ENCODE results near the gene MUSK.

Gene MUSK

DNA sequence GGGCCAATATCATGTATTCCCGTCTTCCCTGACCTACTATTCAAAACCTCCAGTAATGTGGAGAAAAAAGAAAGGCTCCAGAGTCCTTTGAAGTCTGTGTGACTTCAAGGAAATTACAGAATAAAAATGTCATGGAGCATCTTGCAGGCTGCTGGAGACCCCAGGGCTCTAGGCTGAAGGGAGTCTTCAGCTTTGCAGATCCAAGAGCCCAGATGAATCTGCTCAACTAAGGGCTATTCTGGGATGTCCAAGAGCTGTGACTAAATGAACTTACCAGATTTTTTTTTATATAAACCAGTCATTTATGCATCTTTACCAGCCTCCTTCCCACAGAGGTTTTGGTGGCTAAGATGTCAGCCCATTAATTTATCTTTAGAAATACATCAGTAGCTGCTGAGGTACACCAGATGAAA is 167.3 kb downstream of the MUSK start:
- H3K4me3 ChIP-seq (ENCODE audit: low read depth, low read length) = no peak overlapping the region
- peak; percentile 68 for DNase-seq (ENCODE audit: low read depth, low spot score)
- TF ChIP-seq, protein P1, sequence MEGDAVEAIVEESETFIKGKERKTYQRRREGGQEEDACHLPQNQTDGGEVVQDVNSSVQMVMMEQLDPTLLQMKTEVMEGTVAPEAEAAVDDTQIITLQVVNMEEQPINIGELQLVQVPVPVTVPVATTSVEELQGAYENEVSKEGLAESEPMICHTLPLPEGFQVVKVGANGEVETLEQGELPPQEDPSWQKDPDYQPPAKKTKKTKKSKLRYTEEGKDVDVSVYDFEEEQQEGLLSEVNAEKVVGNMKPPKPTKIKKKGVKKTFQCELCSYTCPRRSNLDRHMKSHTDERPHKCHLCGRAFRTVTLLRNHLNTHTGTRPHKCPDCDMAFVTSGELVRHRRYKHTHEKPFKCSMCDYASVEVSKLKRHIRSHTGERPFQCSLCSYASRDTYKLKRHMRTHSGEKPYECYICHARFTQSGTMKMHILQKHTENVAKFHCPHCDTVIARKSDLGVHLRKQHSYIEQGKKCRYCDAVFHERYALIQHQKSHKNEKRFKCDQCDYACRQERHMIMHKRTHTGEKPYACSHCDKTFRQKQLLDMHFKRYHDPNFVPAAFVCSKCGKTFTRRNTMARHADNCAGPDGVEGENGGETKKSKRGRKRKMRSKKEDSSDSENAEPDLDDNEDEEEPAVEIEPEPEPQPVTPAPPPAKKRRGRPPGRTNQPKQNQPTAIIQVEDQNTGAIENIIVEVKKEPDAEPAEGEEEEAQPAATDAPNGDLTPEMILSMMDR (IDR thresholded peaks at IDR 0.05; ENCODE audit: low read depth, low read length) = no peak

DNA sequence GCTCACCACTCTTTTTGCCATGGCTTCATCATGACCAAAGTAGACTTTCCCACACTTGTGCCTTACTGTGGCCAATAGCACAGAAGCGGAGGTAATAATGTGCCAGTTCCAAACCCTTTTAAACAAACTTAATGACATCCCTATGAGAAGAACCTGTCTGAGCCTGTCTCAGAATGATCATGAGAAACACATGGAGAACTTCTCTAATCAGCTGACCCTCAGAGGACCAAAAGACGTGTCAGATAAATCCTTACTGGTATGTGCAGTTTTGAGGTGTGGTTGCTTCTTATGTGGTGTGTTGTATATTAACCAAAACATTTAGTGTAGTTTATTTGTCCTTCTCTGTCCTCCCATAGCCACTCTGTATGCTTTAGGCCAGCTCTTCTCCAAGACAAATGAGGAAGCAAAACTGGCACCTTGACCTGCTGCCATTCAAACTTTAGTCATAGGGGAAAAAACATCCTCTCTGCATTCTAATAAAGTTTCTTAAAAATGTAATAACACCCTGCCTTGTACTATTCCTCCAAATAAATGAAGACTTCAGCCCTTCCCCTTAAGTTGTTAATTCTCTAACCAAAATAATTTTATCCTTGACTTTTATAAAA is 168.9 kb downstream of the MUSK start:
- H3K4me3 ChIP-seq (ENCODE audit: low read depth, low read length) = no peak overlapping the region
- in situ Hi-C loops (cut with HindIII; ENCODE audit: low sequenced_read_pairs) = no loop called here
- TF ChIP-seq, protein P1 (IDR thresholded peaks at IDR 0.05; ENCODE audit: low read depth, low read length) = no peak
- DNase-seq (ENCODE audit: low read depth, low spot score) = no peak

More for the DNA sequence above, 167.3 kb downstream of the MUSK start:
- in situ Hi-C loops (cut with HindIII; ENCODE audit: low sequenced_read_pairs) = no loop called here

- H3K4me3 ChIP-seq (ENCODE audit: low read depth, low read length) = no peak overlapping the region
- in situ Hi-C loops (cut with HindIII; ENCODE audit: low sequenced_read_pairs) = no loop called here
- TF ChIP-seq, protein P1 (IDR thresholded peaks at IDR 0.05; ENCODE audit: low read depth, low read length) = no peak
- peak; percentile 32 for DNase-seq (ENCODE audit: low read depth, low spot score)
Measured at GRCh38 chr9:110842169-110842568, 173.6 kb downstream of the MUSK start.

DNA sequence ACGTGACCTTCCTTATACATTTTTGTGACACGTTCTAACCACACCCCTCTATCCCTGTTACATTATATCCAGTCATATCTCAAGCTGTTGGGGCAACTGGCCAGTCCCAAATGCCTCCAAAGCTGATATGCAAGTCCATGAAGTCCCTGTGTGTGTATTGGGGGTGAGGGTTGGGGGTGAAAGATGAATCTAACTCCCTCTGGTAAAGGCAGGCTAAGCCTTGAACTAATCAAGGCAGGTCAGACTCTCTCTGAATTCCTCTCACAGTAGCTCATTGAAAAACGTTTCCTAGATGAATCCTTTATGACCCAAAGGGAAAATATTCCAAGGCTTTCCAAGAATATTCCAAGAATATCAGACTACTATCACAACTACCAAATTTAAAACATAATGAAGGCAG is 174.4 kb downstream of the MUSK start:
- in situ Hi-C loops (cut with HindIII; ENCODE audit: low sequenced_read_pairs) = no loop called here
- TF ChIP-seq, protein P1 (IDR thresholded peaks at IDR 0.05; ENCODE audit: low read depth, low read length) = no peak
- no peak for DNase-seq (ENCODE audit: low read depth, low spot score)
- H3K4me3 ChIP-seq (ENCODE audit: low read depth, low read length) = no peak overlapping the region

DNA sequence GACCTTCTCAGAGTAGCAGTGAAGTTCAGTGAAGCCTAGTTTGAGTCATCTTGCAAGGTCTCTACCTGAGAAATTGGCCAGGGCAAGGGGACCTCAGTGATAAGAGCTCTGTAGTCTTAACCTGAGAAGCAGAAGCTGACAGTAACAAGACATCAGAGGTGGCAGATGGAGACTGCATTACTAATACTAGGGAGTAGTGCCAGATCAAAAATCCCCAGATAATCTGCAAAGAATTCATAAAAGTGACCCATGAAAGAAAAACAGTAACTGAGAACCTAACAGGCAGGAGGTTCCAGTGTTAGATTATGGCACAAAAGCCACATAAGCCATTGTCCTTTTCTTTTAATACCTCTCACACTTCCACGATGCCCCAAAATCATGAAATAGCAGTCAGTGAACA is 175.5 kb downstream of the MUSK start:
- no peak overlapping the region for H3K4me3 ChIP-seq (ENCODE audit: low read depth, low read length)
- TF ChIP-seq, protein P1 (IDR thresholded peaks at IDR 0.05; ENCODE audit: low read depth, low read length) = no peak
- in situ Hi-C loops (cut with HindIII; ENCODE audit: low sequenced_read_pairs) = no loop called here
- no peak for DNase-seq (ENCODE audit: low read depth, low spot score)

GRCh38 chr9:110846215-110846614 is 177.6 kb downstream of the MUSK start:
- TF ChIP-seq, protein P1 (IDR thresholded peaks at IDR 0.05; ENCODE audit: low read depth, low read length) = no peak
- in situ Hi-C loops (cut with HindIII; ENCODE audit: low sequenced_read_pairs) = no loop called here
- DNase-seq (ENCODE audit: low read depth, low spot score) = no peak
- no peak overlapping the region for H3K4me3 ChIP-seq (ENCODE audit: low read depth, low read length)

Measured in astrocyte of the spinal cord (primary cell).